ENCODE results near the gene BCAS3.

GRCh38 chr17:61265397-61265796 lies 587.7 kb downstream of the BCAS3 start:
- TF ChIP-seq EZH2 (IDR thresholded peaks at IDR 0.05; ENCODE audit: borderline replicate concordance, insufficient read depth, low read depth, low read length, poor library complexity, severe bottlenecking) (no peak), CTCF (IDR thresholded peaks at IDR 0.05) (no peak)
